Measurements from ENCODE around the gene CLEC11A. TPM values are rescaled to one million over a fixed set of nuclear protein-coding genes. Genes with fewer than 3 reads are reported as not detected.

Gene CLEC11A
- total RNA-seq, 1 donor from 2014 or later: 0.38 TPM

DNA sequence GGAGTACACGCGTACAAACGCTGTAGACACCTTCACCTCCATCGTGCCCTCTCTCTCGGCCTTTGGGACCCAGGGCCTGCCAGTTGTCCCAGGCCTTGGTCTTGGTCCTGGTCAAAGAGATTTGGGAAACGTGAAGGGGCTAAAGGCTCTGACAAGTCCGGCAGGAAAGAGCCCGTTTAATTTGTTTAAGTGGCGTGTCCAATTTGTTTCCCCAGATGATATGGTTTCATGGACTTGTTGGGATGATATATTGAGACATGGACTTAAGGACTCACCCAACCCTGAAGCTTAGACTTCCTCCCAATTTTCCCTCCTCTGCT is 2.7 kb downstream of the CLEC11A start:
- Mint-ChIP-seq H3K9me3 (no peaks in the 10 kb centered on the region), H3K4me1 (peaks cover 28% of the 10 kb centered on the region), H3K4me3 (peak overlapping the region; percentile 78), H3K27me3 (peaks cover 59% of the 10 kb centered on the region), H3K36me3 (ENCODE audit: low read depth) (no peaks in the 10 kb centered on the region), H3K27ac (no peak overlapping the region)
- DNase-seq (no peak), ATAC-seq (ENCODE audit: low read depth) (no peak)
- intact Hi-C loops (cut with micrococcal nuclease): loop anchor here (2.0 kb wide), 1 partner anchor 67 kb away; no protein-coding TSS in a partner anchor
- ChIA-PET POLR2A (no interaction called here), CTCF (no interaction called here)
- no peak for TF ChIP-seq CTCF (IDR thresholded peaks at IDR 0.05)

- ATAC-seq (ENCODE audit: low read depth) (peak; percentile 9), DNase-seq (no peak)
- Mint-ChIP-seq H3K27me3 (peaks cover 46% of the 10 kb centered on the region), H3K9me3 (no peaks in the 10 kb centered on the region), H3K4me3 (no peak overlapping the region), H3K36me3 (ENCODE audit: low read depth) (no peaks in the 10 kb centered on the region), H3K27ac (no peak overlapping the region), H3K4me1 (peaks cover 24% of the 10 kb centered on the region)
- no peak for TF ChIP-seq CTCF (IDR thresholded peaks at IDR 0.05)
- intact Hi-C loops (cut with micrococcal nuclease): no loop called here
- ChIA-PET POLR2A (no interaction called here), CTCF (no interaction called here)
These were observed 5.0 kb downstream of the CLEC11A start for GRCh38 chr19:50728084-50728737.

- H3K27me3 Mint-ChIP-seq: peaks cover 43% of the 10 kb centered on the region
- DNase-seq (no peak), ATAC-seq (ENCODE audit: low read depth) (no peak)
- CTCF ChIA-PET: no interaction called here
- peaks cover 16% of the 10 kb centered on the region for H3K4me1 Mint-ChIP-seq
- no peak for TF ChIP-seq CTCF (IDR thresholded peaks at IDR 0.05)
- H3K36me3 Mint-ChIP-seq (ENCODE audit: low read depth): no peaks in the 10 kb centered on the region
- H3K4me3 Mint-ChIP-seq: no peak overlapping the region
- H3K9me3 Mint-ChIP-seq: no peaks in the 10 kb centered on the region
- intact Hi-C loops (cut with micrococcal nuclease): no loop called here
- POLR2A ChIA-PET: no interaction called here
- no peak overlapping the region for H3K27ac Mint-ChIP-seq
These were observed 6.7 kb downstream of the CLEC11A start for GRCh38 chr19:50729894-50730293.

- no peak for ATAC-seq (ENCODE audit: low read depth)
- no peak for DNase-seq
- POLR2A ChIA-PET: no interaction called here
- Mint-ChIP-seq H3K27me3 (peaks cover 36% of the 10 kb centered on the region), H3K4me3 (no peak overlapping the region), H3K36me3 (ENCODE audit: low read depth) (no peaks in the 10 kb centered on the region), H3K4me1 (no peaks in the 10 kb centered on the region), H3K9me3 (no peaks in the 10 kb centered on the region), H3K27ac (no peak overlapping the region)
- intact Hi-C loops (cut with micrococcal nuclease): no loop called here
- CTCF ChIA-PET: no interaction called here
- TF ChIP-seq CTCF (IDR thresholded peaks at IDR 0.05): no peak
These were observed 12.7 kb downstream of the CLEC11A start for GRCh38 chr19:50735869-50736268.

DNA sequence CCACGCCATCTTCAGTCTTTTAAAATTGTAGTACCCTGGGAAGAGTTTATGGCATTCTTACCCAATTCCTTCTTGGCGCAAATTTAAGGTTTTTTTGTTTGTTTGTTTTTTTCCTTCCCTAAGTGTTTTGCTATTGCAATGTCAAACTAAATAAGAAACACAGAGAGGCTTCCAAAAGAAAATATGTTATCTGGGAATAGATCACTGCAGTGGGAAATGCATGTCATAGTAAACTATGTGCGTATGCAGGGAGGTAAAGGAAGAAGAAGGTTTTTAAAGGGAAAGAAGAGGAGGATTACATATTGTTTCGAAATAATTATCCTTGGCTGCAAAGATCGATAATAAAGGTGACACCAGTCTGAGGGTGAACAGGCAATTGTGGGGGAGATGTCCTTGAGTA is 13.2 kb downstream of the CLEC11A start:
- Mint-ChIP-seq H3K36me3 (ENCODE audit: low read depth) (no peaks in the 10 kb centered on the region), H3K4me1 (no peaks in the 10 kb centered on the region), H3K27ac (no peak overlapping the region), H3K27me3 (peaks cover 36% of the 10 kb centered on the region), H3K4me3 (no peak overlapping the region), H3K9me3 (no peaks in the 10 kb centered on the region)
- ChIA-PET CTCF (no interaction called here), POLR2A (no interaction called here)
- ATAC-seq (ENCODE audit: low read depth) (no peak), DNase-seq (no peak)
- intact Hi-C loops (cut with micrococcal nuclease): no loop called here
- no peak for TF ChIP-seq CTCF (IDR thresholded peaks at IDR 0.05)

Measured in activated B cell treated with CpG ODN at 0.5 μM for 24 hours (primary cell).